ENCODE data around the gene LACTBL1. TPM values are rescaled to one million over a fixed set of nuclear protein-coding genes. Genes with fewer than 3 reads are reported as not detected.
"Not testable (repeated sequence)": the region's sequence is repeated elsewhere in the genome, so short reads cannot be mapped to it uniquely, and the experiment has no call there.

The LACTBL1 gene
- total RNA-seq, 2 experiments from 2014 or later, result not detected

DNA sequence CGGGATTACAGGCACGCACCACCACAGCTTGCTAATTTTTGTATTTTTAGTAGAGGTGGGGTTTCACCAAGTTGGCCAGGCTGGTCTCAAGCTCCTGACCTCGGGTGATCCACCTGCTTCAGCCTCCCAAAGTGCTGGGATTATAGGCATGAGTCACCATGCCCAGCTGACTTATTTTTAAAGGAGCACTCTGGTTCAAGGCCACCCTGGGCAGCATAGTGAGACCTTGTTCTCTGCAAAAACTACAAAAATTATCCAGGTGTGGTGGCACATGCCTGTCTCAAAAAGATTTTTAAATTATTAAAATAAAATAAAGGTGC is 7.8 kb upstream of the LACTBL1 start:
- CTCF ChIA-PET, POLR2A ChIA-PET: not testable (repeated sequence)

DNA sequence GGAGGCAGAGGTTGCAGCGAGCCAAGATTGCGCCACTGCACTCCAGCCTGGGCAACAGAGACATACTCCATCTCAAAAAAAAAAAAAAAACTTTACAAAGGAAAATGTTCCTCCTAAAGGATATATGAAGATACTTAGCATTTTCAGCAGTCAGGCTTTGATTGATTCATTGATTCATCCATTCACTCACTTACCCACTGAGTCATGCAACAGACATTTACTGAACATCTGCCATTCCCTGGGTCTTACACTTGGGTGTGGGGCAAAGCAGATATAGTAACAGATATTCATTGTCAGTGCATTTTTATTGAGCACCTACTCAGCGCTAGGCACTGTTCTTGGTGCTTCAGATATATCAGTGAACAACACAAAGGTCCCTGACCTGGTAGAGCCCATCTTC is 5.6 kb upstream of the LACTBL1 start:
- CTCF ChIA-PET, result no interaction called here
- POLR2A ChIA-PET, result no interaction called here

DNA sequence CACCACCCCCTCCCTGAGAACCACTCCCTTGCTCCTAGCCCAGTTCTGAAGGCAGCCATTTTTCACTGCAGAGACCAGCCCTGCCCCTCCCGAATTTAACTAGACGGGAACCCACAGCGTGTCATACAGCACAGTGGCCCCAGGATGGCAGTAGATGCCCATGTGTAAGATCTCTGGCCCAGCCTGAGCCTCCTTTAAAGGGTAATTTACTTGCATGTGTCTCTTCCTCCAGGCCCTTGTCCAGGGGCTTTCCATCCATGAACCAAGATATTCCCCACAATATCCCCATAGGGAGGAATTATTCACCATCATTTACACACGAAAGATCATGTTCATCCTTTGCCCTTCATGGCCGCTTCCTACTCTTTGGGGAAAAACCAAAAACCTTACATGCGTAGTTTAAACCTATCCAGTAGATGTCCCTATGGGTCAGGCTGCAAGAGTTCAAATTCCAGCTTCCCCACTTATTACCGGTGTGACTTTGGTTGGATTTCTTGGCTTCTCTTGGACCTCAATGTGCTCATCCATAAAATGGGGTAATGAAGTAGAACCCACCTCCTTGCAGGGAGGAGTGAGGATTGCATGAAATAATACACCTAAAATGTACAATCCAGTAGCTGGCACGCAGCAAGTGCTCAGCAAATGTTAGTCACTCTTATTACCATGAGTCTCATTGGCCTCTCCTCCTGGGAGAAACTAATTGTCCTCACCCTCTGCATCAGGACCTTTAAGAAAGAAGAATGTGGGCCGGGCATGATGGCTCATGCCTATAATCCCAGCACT is 4.0 kb upstream of the LACTBL1 start:
- CTCF ChIA-PET, result interaction anchor here (1.2 to 1.3 kb wide), 2 partner anchors 55 to 207 kb away, joined by 3 to 7 read pairs; no protein-coding TSS in a partner anchor
- POLR2A ChIA-PET, result no interaction called here

DNA sequence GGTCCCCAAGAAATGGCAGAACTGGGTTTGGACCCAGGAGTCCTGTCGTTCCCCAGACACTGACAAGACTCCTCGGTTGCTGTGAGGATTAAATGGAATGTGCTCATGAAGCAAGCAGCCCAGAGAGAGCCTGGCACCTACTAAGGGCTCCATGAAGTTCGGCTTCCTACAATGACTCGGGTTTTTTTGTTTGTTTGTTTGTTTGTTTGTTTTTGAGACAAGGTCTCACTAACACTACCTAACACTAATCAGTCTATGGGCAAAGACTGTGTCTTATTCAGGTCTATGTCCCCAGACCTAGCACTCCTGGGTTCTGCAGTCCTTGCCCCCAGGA is 3.4 kb upstream of the LACTBL1 start:
- CTCF ChIA-PET, result interaction anchor here (1.3 kb wide), 1 partner anchor 208 kb away, joined by 7 read pairs; no protein-coding TSS in a partner anchor
- POLR2A ChIA-PET, result no interaction called here

DNA sequence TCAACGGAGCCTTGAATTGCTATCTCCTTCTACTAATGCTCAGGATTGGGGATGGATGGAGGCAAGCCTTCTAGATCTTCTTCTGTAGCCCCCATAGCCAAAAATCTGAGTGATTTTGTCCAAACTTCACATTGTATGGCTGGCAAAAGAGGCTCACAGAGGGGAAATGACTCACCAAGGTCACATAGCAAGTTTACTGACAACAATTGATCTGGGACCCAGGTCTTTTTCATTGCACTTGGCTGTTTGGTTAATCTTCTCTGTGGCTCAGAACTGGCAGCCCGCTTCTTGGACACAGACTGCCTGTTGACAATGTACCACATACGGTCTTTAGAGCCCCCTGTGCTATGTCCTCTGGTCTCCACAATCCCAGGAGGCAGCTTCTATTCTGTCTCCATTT is 3.0 kb upstream of the LACTBL1 start:
- ChIA-PET CTCF (no interaction called here), POLR2A (no interaction called here)

DNA sequence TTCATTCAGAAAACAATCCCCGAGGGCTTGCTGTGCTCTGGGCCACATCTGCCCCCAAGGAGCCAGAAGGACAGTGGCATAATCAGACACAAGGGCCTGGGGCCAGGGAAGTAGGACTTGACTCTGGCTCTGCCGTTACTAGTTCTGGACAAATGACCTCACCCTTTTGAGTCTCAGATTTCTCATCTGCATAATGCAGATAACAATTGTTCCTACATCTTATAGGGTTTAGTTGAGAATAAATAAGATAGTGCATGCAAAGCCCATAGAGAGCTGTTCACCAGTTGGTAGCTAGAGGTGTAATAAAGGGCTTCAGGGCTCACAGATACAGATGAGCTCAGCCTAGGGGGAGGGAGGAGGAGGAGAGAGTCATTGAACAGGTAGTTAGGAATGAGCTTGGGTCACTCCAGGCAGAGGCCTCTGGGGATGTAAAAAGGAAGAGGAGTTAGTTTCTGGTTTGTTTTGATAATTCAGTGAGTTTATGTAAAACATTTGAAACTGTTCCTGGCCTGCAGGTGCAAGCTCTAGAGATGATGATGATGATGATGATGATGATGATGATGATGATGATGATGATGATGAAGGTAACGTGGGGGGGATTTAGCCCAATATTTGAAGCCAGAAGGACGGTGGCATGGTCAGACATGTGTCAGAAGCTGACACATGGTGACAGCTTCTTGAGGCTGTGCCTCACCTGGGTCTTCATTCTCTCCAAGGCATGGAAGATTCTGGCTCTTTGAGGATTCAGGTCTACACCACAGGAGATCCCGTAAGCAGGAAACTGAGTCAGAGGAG is 858 bp downstream of the LACTBL1 start:
- ChIA-PET CTCF (no interaction called here), POLR2A (no interaction called here)

DNA sequence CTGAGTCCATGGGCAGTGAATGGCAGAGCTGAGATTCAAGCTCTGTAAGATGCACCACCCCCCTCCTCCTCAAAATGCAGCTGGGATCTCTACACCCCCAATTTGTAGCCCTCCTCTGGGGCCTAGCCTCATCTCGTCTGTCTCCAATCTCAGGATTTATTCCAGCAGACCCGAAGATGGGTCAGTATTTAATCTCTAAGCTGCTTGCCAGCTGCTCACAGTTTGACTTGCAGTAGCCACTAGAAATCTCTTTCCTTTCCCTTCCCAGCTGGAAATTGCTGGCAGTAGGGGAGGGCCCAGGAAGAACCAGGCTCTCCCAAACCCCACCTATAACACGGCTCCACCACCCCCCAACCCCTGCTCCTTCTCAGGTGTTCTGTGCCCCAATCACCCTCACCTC is 1.5 kb downstream of the LACTBL1 start:
- CTCF ChIA-PET, result no interaction called here
- POLR2A ChIA-PET, result no interaction called here

DNA sequence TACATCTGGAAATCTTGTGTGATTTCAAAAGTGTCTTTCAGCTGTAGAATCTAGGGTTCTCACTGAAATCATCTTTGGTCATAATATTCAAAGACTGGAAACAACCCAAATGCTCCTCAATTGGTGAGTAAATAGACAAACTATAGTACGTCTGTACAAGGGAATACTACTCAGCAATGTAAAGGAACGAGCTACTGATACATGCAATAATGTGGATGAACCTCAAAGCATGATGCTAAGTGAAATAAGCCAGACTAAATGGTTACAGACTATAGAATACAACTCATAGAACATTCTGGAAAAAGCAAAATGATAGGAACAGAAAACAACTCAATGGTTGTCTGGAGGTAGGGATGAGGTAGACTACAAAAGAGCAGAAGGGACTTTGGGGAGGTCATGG is 2.6 kb downstream of the LACTBL1 start:
- ChIA-PET POLR2A (no interaction called here), CTCF (no interaction called here)

DNA sequence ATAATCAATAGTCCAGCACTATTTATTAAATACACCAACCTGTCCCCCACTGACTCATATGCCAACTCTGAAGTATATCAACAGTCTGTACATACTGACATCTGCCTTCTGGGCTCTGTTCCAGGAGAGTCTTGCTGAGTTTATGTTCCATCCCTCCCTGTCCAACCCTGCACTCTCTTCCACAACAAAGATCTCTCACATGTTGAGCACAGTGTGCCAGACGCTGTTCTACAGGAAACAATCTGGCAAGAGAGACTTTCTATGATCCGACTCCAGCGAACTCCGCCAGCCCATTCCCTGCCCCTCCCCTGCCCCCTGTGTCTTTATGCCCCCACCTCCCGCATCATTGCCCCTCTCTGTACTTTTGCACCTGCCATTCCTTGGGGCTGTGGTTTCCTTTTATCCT is 3.4 kb downstream of the LACTBL1 start:
- ChIA-PET CTCF (no interaction called here), POLR2A (no interaction called here)

DNA sequence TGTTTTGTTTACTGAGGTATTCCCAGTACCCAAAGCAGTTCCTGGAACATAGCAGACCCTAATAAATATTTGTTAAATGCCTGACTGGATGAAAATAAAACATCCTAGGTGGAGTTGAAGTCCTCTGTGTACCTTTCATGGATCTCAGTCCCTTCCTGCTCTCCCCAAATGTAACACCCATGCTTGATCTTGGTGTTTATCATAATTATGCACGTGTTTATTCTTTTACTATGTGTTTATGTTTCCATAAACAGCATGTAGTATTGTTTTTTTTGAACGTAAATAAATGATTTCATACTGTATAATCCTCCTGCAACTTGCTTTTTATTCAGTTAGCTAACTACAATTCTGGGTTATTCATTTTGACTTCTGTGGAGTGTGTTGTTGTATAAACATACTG is 4.8 kb downstream of the LACTBL1 start:
- POLR2A ChIA-PET, result no interaction called here
- CTCF ChIA-PET, result no interaction called here

DNA sequence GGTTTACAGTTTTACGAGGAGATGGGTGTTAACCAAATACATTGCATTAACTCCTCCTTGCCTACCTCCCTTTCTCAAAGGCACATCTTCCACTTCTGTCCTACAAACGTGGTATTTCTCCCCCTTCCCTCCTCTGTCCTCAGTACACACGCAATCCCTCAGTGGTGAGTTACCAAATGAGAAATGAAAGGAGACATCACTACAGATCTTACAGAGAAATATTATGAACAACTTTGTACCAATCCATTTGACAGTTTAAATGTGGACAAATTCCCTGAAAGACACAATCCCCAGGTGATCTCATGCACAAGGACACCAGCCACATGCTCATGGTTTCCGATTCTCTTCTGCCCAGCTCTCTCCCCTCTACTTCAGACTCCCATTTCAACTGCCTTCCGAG is 6.4 kb downstream of the LACTBL1 start:
- CTCF ChIA-PET, result no interaction called here
- POLR2A ChIA-PET, result no interaction called here

DNA sequence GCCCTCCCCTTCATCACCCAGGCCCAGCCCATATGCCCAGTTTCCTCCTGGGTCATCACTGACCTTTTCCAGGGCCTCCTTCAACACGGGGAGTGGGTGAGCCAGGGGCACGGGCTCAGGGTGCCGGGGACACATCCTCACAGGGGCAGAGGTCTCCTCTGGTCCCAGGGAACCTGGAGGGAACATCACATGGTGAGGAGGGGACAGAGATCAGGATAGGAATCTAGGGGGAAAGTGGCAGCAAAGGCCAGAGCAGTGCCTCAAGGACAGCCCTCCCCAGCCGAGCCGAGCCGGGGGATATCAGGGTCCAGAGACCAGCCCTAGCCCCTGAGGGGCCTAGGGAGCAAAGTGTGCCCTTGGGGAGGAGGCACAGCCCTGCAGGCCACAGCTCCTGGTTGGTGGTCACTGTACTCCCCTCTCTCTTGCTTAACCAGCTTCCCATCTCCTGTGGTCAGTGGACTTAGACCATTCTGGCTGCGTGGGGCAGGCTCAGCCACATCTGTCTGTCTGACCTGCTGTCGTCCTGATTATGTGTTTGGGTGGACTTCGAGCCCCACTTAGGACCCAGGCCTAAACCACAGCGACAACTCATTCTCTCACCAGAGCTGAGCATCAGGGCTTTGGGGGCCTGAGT is 9.5 kb downstream of the LACTBL1 start:
- POLR2A ChIA-PET, result no interaction called here

DNA sequence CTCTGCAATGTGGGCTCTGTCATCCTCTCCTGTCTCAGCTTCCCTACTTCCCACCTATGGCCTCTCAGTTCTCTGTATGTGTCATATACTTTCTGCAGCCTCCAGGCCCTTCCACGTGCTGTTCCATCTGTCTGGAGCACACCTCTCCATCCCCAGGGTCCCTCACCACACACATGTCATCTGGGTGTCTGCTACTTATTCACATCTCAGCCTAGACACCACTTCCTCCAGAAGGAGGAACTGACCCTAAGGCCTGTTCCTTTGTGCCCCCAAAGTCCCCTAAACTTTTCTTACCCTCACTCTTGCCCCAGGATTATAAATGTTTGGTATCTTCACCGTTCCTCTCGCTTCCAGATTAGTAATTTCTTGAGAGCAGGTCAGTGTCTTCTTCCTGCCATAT is 10.1 kb downstream of the LACTBL1 start:
- POLR2A ChIA-PET, result no interaction called here

More for the DNA sequence above, 9.5 kb downstream of the LACTBL1 start:
- CTCF ChIA-PET, result interaction anchor here (0.8 to 1.6 kb wide), 3 partner anchors 9 to 259 kb away, joined by 3 to 7 read pairs (median 3); no protein-coding TSS in a partner anchor

DNA sequence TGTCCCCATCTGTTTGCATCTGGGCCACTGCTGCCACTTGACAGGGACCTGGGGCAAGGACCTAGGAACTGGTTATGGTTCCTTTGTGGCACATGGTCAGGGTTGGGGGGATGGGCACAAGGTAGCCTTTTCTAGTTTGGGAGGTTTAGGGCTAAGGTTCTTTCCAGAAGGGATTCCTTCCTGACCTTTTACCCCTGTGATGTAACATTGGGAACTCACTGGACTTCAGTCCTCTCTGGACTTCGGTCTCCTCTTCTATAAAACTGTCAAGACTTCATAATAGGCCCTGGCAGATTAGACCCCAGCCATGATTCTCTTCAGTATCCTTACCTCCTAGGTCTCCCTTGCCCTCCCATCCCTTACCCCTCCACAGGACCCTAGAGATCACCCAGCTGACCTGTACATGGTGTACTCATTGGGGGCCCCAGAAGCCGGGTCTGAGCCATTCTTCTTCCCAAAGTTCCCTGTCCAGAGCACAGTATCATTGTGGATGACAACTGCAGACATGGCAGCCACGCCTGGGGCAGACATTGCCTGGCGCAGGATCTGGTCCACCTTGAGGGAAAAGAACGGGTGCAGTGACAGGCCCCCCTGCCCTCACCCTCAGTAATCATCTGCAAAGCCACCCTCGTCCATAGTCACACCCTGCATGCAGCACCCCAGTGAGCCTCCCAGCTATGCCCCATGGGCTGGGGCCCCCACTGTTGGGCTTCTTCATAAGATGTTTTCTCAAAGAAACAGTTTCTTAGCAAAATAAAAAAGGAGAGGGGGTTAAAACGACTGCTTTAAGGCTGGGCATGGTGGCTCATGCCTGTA is 12.9 kb downstream of the LACTBL1 start:
- CTCF ChIA-PET, result no interaction called here

More for the DNA sequence above, 10.1 kb downstream of the LACTBL1 start:
- CTCF ChIA-PET, result no interaction called here

DNA sequence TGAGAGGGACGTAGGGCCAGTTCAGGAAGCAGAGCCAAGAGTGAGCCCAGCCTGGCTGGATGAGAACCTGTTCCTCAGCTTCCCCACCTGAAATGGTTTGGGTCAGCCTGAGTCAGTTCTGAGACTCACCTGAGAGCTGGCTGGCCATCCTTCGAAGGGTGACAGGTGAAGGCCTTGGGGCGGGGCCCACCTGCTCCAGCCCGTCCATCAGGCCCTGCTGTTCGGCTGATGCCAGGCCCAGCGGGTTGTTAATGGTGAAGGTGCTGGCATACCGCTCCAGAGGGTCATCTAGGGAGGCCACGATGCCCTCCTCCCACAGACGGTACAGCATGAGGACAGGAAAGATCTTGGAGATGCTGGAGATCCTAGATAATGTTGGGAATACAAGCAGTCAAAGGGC is 14.1 kb downstream of the LACTBL1 start:
- CTCF ChIA-PET, result no interaction called here
- POLR2A ChIA-PET, result no interaction called here

More for the DNA sequence above, 12.9 kb downstream of the LACTBL1 start:
- POLR2A ChIA-PET, result no interaction called here

DNA sequence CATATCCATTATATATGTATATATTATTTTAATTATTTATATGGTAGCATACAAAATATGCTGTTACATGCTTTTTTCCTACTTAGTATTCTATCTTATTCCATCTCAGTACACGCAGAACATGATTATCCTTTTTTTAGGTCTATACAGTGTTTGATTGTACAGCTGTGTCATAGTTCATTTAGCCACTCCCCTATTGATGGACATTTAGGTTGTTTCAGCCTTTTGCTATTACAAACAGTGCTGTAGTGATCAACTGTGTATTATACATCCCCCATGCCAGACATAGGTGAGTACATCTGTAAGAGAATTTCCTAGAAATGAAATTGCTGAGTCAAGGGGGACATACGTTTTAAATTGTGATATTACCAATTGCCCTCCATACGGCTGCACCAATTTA is 15.6 kb downstream of the LACTBL1 start:
- CTCF ChIA-PET, result no interaction called here
- POLR2A ChIA-PET, result no interaction called here

DNA sequence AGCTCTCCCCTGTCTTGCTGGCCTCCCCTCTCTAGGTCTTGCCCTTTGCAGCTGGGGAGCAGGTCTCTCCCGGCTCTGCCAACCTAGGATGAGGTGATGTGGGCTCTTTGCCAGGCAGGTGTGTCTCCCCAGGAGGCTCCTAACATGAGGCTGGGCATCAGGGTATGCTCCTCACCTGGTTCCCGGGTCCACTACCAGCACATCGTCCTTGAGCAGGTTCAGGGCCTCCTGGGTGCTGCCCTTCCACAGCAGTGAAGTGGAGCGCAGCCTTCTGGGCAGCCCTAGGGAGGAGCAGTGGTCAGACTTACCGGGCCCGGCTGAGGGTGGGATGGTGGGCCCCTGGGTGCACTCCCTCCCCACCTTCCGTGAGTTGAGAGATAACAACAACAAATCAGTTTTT is 17.5 kb downstream of the LACTBL1 start:
- CTCF ChIA-PET, result interaction anchor here (1.1 kb wide), 1 partner anchor 9 kb away, joined by 3 read pairs; no protein-coding TSS in a partner anchor
- POLR2A ChIA-PET, result no interaction called here

DNA sequence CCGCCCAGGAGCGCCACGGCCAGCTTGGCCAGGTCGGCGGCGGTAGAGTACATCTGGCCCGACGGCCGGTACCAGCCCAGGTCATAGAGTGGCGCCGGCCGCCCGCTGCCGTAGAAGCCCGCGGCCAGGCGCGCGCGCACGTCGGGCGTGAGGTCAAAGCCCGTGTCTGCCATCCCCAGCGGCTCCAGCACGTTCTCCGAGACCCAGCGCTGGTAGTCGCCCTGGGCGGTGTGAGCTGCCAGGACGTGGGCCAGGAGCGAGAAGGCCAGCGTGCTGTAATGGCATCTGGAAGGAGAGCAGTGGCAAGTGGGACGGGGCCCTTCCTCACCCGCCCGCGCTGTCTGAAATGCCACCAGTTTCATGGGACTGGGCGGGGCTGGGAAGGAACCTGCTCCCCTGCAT is 18.9 kb downstream of the LACTBL1 start:
- ChIA-PET POLR2A (no interaction called here), CTCF (interaction anchor here (0.6 kb wide), 1 partner anchor 219 kb away, joined by 4 read pairs; no protein-coding TSS in a partner anchor)

DNA sequence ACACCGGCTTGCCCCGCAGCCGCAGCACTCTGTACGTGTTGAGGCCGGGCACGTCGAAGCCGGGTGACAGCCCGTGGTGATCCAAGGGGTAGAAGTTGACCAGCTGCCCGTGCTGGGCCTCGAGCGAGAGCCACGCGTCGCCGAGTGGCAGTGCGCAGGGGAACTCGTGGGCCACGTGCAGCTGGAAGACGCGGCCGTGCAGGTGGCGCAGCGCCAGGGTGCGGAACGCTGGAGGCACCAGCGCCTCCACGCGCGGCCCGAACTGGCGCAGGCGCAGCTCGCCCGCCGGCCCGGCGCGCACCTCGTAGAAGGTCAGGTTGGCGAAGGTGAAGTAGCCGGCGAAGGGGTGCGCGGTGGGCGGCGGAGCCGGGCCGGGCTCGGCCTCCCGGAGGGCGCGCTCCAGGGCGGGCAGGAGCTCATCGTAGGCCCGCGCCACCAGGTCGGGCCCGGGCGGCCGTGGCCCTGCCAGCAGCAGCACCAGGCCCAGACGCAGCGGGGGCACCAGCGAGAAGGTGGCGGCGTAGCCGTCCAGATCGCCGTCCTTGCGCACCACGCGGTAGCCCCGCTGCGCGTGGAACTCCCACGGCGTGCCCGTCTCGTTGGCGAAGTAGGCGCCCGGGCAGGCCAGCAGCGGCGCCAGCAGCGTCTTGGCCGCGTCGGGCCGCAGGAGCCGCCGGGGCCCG is 19.5 kb downstream of the LACTBL1 start:
- POLR2A ChIA-PET, result no interaction called here
- CTCF ChIA-PET, result interaction anchor here (0.6 kb wide), 1 partner anchor 39 kb away, joined by 3 read pairs; no protein-coding TSS in a partner anchor

DNA sequence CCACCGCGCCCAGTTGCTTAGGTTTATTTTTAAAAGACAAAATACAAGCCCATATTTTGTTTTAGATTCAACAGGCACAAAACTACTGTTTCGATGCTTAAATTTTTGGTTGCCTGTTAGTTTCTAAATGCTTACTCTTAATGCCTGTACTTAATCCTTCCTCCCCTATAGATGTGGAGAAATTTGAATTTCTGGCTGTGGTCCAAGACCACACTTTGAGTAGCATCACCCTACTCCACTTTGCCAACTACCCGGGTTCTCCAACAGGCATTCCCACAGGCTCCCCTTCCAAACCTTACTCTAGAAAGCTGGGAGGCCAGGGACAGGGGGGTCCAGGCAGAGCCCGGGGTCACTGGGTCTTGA is 20.0 kb downstream of the LACTBL1 start:
- ChIA-PET CTCF (interaction anchor here (0.6 kb wide), 1 partner anchor 40 kb away, joined by 3 read pairs; no protein-coding TSS in a partner anchor), POLR2A (no interaction called here)
